HG02840 (cell line): ENCODE data around the gene MFN2.
"Not testable (repeated sequence)": the region's sequence is repeated elsewhere in the genome, so short reads cannot be mapped to it uniquely, and the experiment has no call there.

Source experiments
- ATAC-seq: cut with Tn5 transposase; IDR thresholded peaks from one replicate; pipeline ENCODE4 v1.9.1; 2021; ENCODE audit warnings: mild to moderate bottlenecking, moderate library complexity, moderate number of reproducible peaks; ENCODE audit not compliant: unreplicated experiment, low FRiP score

The MFN2 gene

GRCh38 chr1:11991969-11992676 lies 11.9 kb downstream of the MFN2 start:
- no peak for ATAC-seq

- ATAC-seq = no peak
These were observed 17.0 kb downstream of the MFN2 start for GRCh38 chr1:11997081-11997850.

- no peak for ATAC-seq
These were observed 18.4 kb downstream of the MFN2 start for GRCh38 chr1:11998636-11999035.

DNA sequence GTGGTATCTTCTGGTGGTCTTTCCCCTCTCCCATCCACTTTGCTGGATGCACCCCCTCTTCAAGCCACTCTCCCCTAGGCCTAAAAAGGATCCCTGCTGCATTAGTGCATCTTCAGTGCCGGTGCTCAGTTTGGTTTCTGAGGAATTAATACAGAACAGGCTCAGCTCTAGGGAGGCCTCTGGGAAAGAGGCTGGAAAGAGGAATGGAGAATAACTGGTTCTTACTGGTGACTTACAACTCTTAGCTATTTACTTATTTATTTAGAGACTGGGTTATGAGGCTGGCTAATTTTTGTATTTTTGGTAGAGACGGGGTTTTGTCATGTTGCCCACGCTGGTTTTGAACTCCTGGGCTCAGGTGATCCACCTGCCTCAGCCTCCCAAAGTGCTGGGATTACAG lies 19.0 kb downstream of the MFN2 start:
- ATAC-seq = no peak

DNA sequence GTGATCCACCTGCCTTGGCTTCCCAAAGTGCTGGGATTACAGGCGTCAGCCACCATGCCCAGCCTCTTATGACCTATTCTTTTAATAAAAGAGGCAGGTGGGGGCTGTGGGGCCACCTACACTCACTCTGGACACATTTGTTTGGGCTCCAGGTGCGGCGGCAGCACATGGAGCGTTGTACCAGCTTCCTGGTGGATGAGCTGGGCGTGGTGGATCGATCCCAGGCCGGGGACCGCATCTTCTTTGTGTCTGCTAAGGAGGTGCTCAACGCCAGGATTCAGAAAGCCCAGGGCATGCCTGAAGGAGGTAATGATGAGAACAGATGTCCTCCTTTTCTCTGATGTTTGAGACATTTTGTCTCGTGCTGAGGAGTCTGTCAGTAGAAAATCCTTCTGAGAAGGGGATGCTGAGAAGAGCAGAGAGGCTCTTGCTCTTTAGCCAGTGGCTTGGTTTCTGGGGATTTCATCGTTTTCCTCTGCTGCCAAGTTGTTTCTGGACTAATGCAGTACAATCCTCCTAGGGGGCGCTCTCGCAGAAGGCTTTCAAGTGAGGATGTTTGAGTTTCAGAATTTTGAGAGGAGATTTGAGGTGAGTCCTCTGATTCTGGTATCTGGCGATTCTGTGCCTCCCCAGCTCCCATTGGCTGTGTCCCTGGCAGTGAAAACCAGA lies 21.1 kb downstream of the MFN2 start:
- ATAC-seq = no peak

DNA sequence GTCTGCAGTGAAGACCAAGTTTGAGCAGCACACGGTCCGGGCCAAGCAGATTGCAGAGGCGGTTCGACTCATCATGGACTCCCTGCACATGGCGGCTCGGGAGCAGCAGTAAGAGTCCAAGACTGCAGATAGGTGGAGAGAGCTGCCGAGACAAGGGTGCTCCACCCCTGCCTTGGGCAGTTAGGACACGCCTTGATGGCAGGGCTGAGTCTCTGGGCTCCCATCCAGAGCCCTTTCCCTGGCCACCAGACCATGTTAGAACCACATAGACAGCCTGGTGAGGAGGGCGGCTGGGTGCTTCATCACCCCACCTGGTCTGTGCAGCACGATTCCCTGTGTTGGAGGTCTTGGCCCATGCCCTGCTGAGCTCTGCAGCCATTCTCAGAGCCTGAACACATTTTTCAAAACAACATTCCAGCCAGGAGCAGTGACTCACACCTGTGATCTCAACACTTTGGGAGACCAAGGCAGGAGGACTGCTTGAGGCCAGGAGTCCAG lies 21.8 kb downstream of the MFN2 start:
- ATAC-seq = no peak

- no peak for ATAC-seq
These were observed 23.5 kb downstream of the MFN2 start for GRCh38 chr1:12003762-12004161.

DNA sequence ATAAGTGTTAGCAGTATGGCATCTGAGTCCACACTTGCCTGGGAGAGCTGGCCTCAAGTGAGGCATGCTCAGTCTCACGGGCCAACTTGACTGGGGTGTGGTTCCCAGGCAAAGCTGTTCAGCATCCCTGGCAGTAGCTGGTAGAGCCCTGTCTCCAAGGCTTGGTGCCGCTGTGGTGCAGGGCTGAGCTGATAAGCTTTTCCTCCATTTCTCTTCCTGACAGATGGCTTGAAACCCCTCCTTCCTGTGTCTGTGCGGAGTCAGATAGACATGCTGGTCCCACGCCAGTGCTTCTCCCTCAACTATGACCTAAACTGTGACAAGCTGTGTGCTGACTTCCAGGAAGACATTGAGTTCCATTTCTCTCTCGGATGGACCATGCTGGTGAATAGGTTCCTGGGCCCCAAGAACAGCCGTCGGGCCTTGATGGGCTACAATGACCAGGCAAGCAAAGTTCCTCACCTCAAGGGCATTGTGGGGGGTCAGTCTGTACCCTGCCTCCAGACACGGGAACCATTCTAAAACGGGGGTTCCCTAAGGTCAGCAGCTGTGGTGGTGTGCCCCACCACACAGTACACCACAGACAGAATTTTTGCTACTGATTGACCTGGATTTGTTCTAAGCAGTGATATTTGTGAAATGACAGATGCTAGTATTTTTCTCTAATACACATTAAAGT lies 25.4 kb downstream of the MFN2 start:
- ATAC-seq = no peak

DNA sequence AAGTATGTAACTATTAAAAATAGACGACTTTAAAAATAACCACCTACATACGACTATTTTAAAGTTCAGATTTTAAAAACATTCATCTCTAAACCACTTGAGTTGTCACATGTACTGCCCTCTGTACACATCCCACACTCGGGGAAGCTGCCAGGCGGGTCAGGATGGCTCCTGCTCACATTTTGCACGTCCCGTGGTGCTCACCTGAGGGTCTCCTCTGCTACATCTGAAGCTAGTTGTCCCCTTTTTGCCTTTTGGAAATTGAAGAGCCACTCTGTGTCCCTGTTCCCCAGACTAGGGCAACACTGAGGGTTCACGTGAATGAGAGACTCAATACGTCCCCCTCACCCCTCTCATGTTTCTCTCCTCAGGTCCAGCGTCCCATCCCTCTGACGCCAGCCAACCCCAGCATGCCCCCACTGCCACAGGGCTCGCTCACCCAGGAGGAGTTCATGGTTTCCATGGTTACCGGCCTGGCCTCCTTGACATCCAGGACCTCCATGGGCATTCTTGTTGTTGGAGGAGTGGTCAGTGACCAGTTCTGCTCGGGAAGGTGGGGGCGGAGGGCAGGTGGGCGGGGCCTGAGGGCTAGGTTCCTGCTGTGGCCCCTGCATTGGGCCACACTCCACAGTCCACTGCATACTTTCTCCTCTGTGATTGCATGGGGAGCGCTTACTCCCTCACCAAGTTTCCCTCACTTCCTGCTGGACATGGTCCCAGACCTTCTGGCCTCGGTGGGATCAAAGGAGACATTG lies 26.1 kb downstream of the MFN2 start:
- no peak for ATAC-seq

- no peak for ATAC-seq
These were observed 27.0 kb downstream of the MFN2 start for GRCh38 chr1:12007204-12007603.

- ATAC-seq = not testable (repeated sequence)
These were observed 28.1 kb downstream of the MFN2 start for GRCh38 chr1:12008355-12008754.

DNA sequence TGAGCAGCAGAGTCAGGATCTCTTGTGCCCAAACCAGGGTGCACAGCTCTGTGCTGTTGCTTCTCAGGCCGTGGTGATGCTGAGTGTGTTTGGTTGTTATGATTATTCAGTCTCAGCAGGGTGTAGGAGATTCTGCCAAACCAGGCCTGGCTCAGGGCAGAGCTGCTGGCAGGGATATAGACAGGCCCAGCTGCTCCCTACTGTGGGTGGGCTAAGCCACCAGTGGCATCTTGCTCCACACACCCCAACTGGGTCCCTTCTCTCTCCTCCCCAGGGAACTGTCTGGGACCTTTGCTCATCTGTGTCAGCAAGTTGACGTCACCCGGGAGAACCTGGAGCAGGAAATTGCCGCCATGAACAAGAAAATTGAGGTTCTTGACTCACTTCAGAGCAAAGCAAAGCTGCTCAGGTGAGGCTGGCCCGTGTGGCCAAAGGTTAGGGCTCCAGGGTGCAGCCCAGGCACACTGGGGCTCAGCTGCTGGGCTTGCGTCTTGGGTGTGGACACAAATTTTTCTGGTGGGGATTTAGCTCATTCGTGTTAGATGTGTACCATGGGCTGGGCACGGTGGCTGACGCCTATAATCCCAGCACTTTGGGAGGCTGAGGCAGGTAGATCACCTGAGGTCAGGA lies 29.2 kb downstream of the MFN2 start:
- ATAC-seq = no peak

GRCh38 chr1:12010746-12011570 lies 30.7 kb downstream of the MFN2 start:
- no peak for ATAC-seq

- no peak for ATAC-seq
These were observed 31.8 kb downstream of the MFN2 start for GRCh38 chr1:12011998-12012397.

GRCh38 chr1:12012560-12013316 lies 32.5 kb downstream of the MFN2 start:
- no peak for ATAC-seq

DNA sequence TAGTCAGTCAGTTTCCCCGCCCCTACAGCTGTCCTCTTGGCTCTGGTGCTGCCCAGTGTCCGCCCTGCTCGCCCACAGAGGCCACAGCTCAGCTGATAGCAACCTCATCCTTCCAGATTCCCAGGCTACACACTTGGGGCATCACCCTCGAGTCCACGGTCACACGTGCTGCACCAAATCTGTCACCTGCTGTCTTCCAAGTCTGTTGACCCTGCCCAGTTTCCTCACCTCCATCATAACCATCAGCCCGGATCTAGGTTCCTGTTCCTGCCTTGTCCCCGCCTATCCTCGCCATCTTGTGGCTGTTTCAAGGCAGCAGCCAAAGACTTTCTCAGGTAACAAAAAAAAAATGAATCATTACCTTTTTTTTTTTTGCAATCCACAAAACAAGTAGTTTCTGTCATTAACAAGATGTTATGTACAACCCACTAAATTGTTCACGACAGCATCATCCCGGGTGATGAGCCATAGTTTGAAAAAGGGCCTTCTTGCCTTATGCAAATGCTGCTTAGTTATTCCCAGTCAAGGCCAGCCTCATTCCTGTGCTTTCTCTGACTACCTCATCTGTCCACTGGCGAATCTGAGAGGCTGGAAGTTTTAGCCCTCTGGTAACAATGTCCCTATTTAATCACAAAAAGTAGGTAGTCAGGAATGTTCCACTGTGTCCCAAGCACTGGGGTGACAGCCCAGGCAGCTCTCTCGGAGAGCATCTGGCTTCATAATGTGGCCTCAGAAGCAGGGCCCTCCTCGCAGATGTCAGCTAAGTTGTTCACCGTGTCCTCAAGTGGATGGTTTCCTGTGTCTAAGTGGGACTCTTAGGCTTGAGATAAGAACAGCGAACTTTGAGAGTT lies 34.1 kb downstream of the MFN2 start:
- no peak for ATAC-seq

DNA sequence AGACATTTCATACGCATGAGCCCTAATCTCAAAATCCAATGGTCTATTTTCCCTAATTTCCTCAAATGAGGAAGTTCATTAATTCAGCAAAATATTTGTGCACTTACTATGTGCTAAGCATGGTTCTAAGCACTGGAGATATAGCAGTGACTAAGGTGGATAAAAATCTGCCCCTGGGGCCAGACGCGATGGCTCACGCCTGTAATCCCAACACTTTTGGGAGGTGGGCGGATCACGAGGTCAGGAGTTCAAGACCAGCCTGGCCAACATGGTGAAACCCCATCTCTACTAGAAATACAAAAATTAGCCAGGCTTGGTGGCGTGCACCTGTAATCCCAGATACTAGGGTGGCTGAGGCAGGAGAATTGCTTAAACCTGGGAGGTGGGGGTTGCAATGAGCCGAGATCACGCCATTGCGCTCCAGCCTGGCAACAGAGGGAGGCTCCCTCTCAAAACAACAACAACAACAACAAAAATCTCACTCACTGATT lies 34.8 kb downstream of the MFN2 start:
- ATAC-seq = no peak
